Lower leg skin (tissue), 3 donors: ENCODE measurements around the gene NNAT.

Source experiments
- CTCF ChIP-seq, 3 donors: fragments of 450-650 bp; IDR thresholded peaks; one replicate each; pipeline ENCODE4 v1.5.1; 2016; ENCODE audit warnings: antibody characterized with exemption in 3 of 3, mild to moderate bottlenecking in 3 of 3, moderate library complexity in 2 of 3
- POLR2A ChIP-seq, 2 donors: fragments of 450-650 bp; IDR thresholded peaks; one replicate each; pipeline ENCODE4 v1.6.1; 2016 to 2017; ENCODE audit warnings: antibody characterized with exemption in 2 of 2, mild to moderate bottlenecking in 1 of 2, moderate library complexity in 1 of 2

- TF ChIP-seq CTCF (IDR thresholded peaks at IDR 0.05) (no peak), POLR2A (IDR thresholded peaks at IDR 0.05) (no peak)
Observed at GRCh38 chr20:37513779-37514359, 7.2 kb upstream of the NNAT start.
